Fibroblast of lung (primary cell): ENCODE results near the gene MYO10. TPM values are rescaled to one million over a fixed set of nuclear protein-coding genes. Genes with fewer than 3 reads are reported as not detected.

Experiments used
- DNase-seq, 2 donors: peaks; one replicate each; pipeline versions ENCODE4 v3.0.0 to v3.0.0-alpha.2; 2010; ENCODE audit warnings: low read depth in 2 of 2
- H2AFZ ChIP-seq: 2 replicates; pipeline ENCODE4 v1.5.1; 2012; ENCODE audit warnings: low read length, control low read depth, inconsistent platforms
- H3K27ac ChIP-seq: 2 replicates; pipeline ENCODE4 v1.5.1; 2011; ENCODE audit warnings: low read length, control low read depth; ENCODE audit not compliant: insufficient read depth
- H3K27me3 ChIP-seq: 2 replicates; pipeline ENCODE4 v1.5.1; 2011; ENCODE audit warnings: mild to moderate bottlenecking, low read length; ENCODE audit not compliant: control insufficient read depth, insufficient read depth
- H3K36me3 ChIP-seq: 2 replicates; pipeline ENCODE4 v1.5.1; 2011; ENCODE audit warnings: low read length; ENCODE audit not compliant: control insufficient read depth, insufficient read depth
- H3K4me1 ChIP-seq: 2 replicates; pipeline ENCODE4 v1.5.1; 2011; ENCODE audit warnings: low read length; ENCODE audit not compliant: control insufficient read depth, insufficient read depth; ENCODE audit errors: extremely low read depth
- H3K4me2 ChIP-seq: 2 replicates; pipeline ENCODE4 v1.5.1; 2011; ENCODE audit warnings: low read length, control low read depth; ENCODE audit not compliant: insufficient read depth; ENCODE audit errors: extremely low read depth
- H3K4me3 ChIP-seq, 4 experiments: fragments of 200-600 bp in 1 of 4; sonication (generic) in 1 of 4; replicated peaks in 1 of 4; 2 replicates each; pipeline ENCODE4 v1.5.1; 2011 to 2016; ENCODE audit warnings: low read length in 4 of 4, low read depth in 3 of 4, mild to moderate bottlenecking in 3 of 4, control low read depth in 2 of 4, inconsistent platforms in 1 of 4, mixed read lengths in 1 of 4; ENCODE audit not compliant: insufficient read depth in 1 of 4; ENCODE audit errors: control extremely low read depth in 1 of 4
- H3K79me2 ChIP-seq: 2 replicates; pipeline ENCODE4 v1.5.1; 2012; ENCODE audit warnings: mild to moderate bottlenecking, low read length, inconsistent platforms; ENCODE audit not compliant: control insufficient read depth, insufficient read depth
- H3K9ac ChIP-seq: 2 replicates; pipeline ENCODE4 v1.5.1; 2011; ENCODE audit warnings: mild to moderate bottlenecking, low read length, control low read depth; ENCODE audit not compliant: insufficient read depth
- H3K9me3 ChIP-seq: 2 replicates; pipeline ENCODE4 v1.5.1; 2012; ENCODE audit warnings: low read depth, low read length; ENCODE audit not compliant: control insufficient read depth, insufficient read depth
- H4K20me1 ChIP-seq: 2 replicates; pipeline ENCODE4 v1.5.1; 2011; ENCODE audit warnings: low read length; ENCODE audit not compliant: control insufficient read depth, insufficient read depth; ENCODE audit errors: extremely low read depth
- EZH2 ChIP-seq: IDR thresholded peaks from 2 replicates; pipeline ENCODE4 v1.5.1; 2012; ENCODE audit warnings: low read length, control low read depth, mild to moderate bottlenecking; ENCODE audit errors: missing control alignments
- polyA plus RNA-seq, 2 donors: library from polyadenylated mRNA; depleted of rRNA in 1 of 2; stranded (reverse) in 1 of 2; unstranded in 1 of 2; fragments of >200 nt; gene quantifications; 2 replicates each; pipeline ENCODE4 v1.2.1, GENCODE V29; 2011 to 2012; ENCODE audit warnings: missing spikeins in 1 of 2
- total RNA-seq: library from RNA; depleted of rRNA; stranded (reverse); fragments of >200 nt; gene quantifications from 2 replicates; pipeline ENCODE4 v1.2.1, GENCODE V29; 2014
- TF ChIP-seq, protein P1 (sequence below), 2 donors: IDR thresholded peaks in 1 of 2; conservative IDR thresholded peaks in 1 of 2; 1 replicate in 1 of 2; 2 replicates in 1 of 2; pipeline ENCODE4 v1.5.1; 2011 to 2012; ENCODE audit warnings: low read length in 2 of 2, control low read depth in 1 of 2, inconsistent platforms in 1 of 2, low read depth in 1 of 2, mild to moderate bottlenecking in 1 of 2

Gene MYO10
- total and polyA plus RNA-seq, 2 donors (not counting 1 experiment from before 2014, with no cell fraction given): 16.6 to 82.2 TPM

DNA sequence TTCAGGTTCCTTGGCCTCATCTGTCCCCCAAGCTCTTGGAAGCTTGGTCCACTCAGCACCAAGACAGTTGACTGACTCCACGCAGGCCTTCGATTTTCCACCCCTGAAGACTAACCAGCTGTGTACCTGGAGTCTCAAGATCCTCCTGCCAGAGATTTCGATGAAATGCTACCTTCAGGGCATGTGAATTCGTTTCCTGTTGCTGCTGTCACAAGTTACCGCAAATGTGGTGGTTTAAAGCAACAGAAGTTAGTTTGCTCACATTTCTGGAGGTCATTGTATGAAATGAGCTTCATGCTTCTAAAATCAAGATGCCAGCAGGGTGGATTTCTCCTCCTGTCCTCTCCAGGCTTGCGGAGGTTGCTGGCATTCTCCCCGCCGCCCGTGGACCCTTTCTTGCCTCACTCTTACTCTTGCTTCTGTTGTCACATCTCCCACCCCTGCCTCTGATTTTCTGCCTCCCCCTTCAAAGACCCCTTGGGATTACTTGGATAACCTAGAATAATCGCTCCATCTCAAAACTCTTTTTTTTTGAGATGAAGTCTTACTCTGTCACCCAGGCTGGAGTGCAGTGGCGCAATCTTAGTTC, 291.7 kb downstream of the MYO10 start:
- no peak overlapping the region for H3K9ac ChIP-seq
- H4K20me1 ChIP-seq: no peaks in the 10 kb centered on the region
- no peak overlapping the region for H3K4me3 ChIP-seq

DNA sequence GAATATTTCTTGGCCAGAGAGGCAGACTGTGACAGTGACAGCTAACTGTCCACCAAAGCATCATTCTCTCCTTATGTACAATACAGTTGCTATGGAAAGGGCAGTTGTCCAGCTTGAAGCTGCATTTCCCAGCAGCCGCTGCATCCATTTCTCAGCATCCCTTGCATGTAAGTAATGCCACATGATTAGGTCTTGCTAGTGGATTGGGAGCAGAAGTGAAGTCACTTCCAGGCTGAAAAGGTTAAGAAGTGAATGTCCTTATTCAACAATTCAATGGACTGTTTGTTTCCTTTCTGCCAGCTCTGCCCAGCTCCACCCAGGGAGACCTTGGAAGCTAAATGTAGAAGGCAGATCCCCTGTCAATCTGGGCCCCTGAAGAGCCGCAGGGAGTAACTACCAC, 293.2 kb downstream of the MYO10 start:
- no peak overlapping the region for H3K27ac ChIP-seq
- H4K20me1 ChIP-seq: no peaks in the 10 kb centered on the region
- H2AFZ ChIP-seq: no peak overlapping the region
- no peak overlapping the region for H3K4me3 ChIP-seq
- H3K79me2 ChIP-seq: no peaks in the 10 kb centered on the region
- H3K9me3 ChIP-seq: no peaks in the 10 kb centered on the region
- no peak overlapping the region for H3K9ac ChIP-seq
- no peaks in the 10 kb centered on the region for H3K36me3 ChIP-seq
- no peak for DNase-seq
- peaks cover 4% of the 10 kb centered on the region for H3K27me3 ChIP-seq
- no peaks in the 10 kb centered on the region for H3K4me1 ChIP-seq
- TF ChIP-seq EZH2: no peak
- TF ChIP-seq, protein P1, sequence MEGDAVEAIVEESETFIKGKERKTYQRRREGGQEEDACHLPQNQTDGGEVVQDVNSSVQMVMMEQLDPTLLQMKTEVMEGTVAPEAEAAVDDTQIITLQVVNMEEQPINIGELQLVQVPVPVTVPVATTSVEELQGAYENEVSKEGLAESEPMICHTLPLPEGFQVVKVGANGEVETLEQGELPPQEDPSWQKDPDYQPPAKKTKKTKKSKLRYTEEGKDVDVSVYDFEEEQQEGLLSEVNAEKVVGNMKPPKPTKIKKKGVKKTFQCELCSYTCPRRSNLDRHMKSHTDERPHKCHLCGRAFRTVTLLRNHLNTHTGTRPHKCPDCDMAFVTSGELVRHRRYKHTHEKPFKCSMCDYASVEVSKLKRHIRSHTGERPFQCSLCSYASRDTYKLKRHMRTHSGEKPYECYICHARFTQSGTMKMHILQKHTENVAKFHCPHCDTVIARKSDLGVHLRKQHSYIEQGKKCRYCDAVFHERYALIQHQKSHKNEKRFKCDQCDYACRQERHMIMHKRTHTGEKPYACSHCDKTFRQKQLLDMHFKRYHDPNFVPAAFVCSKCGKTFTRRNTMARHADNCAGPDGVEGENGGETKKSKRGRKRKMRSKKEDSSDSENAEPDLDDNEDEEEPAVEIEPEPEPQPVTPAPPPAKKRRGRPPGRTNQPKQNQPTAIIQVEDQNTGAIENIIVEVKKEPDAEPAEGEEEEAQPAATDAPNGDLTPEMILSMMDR (conservative IDR thresholded peaks at IDR 0.05 in 1 of 2, IDR thresholded peaks at IDR 0.05 in 1 of 2; ENCODE audit: low read depth in 1 of 2, low read length in 2 of 2): no peak
- H3K4me2 ChIP-seq: no peak overlapping the region

More for the DNA sequence above, 291.7 kb downstream of the MYO10 start:
- Histone ChIP-seq H3K4me2 (no peak overlapping the region), H3K4me1 (no peaks in the 10 kb centered on the region), H3K9me3 (no peaks in the 10 kb centered on the region), H3K79me2 (no peaks in the 10 kb centered on the region), H3K36me3 (no peaks in the 10 kb centered on the region), H3K27ac (no peak overlapping the region), H3K27me3 (peaks cover 4% of the 10 kb centered on the region), H2AFZ (no peak overlapping the region)
- TF ChIP-seq, protein P1 (conservative IDR thresholded peaks at IDR 0.05 in 1 of 2, IDR thresholded peaks at IDR 0.05 in 1 of 2; ENCODE audit: low read depth in 1 of 2, low read length in 2 of 2): no peak
- TF ChIP-seq EZH2: no peak
- DNase-seq: no peak

DNA sequence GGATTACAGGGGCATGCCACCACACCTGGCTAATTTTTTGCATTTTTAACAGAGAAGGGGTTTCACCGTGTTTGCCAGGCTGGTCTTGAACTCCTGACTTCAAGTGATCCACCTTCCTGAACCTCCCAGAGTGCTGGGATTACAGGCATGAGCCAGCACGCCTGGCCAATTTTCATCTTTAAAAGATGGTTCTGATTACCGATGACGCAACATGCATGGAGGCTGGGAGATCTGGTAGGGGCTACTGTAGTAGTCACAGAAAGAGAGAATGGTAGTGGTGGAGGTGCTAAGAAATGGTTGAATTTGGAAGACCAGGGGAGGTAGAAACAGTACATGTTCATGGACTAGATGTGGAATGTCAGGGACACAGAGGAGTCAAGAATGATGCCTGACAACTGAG, 296.9 kb downstream of the MYO10 start:
- no peak for TF ChIP-seq EZH2
- TF ChIP-seq, protein P1 (conservative IDR thresholded peaks at IDR 0.05 in 1 of 2, IDR thresholded peaks at IDR 0.05 in 1 of 2; ENCODE audit: low read depth in 1 of 2, low read length in 2 of 2): no peak
- Histone ChIP-seq H3K79me2 (no peaks in the 10 kb centered on the region), H3K27ac (no peak overlapping the region), H3K4me1 (no peaks in the 10 kb centered on the region), H3K9ac (no peak overlapping the region), H2AFZ (no peak overlapping the region), H3K36me3 (no peaks in the 10 kb centered on the region), H3K27me3 (peaks cover 4% of the 10 kb centered on the region), H4K20me1 (no peaks in the 10 kb centered on the region), H3K4me2 (no peak overlapping the region), H3K4me3 (no peak overlapping the region), H3K9me3 (no peaks in the 10 kb centered on the region)
- no peak for DNase-seq
